CD4-positive, alpha-beta T cell treated with Interleukin-6 at 100 ng/mL for 8 hours (primary cell): ENCODE data around the gene TFF3.

Experiments
- DNase-seq: peaks from one replicate; pipeline ENCODE4 v3.0.0-alpha.2; 2020; ENCODE audit warnings: mixed read lengths, low spot score

TFF3 gene

GRCh38 chr21:42320791-42321190, 5.6 kb upstream of the TFF3 start:
- no peak for DNase-seq

- no peak for DNase-seq
Measured at GRCh38 chr21:42319851-42320572, 4.8 kb upstream of the TFF3 start.

GRCh38 chr21:42319376-42319775, 4.2 kb upstream of the TFF3 start:
- no peak for DNase-seq

GRCh38 chr21:42317826-42318746, 2.9 kb upstream of the TFF3 start:
- no peak for DNase-seq

- no peak for DNase-seq
Measured at GRCh38 chr21:42317341-42317741, 2.1 kb upstream of the TFF3 start.

GRCh38 chr21:42316891-42317290, 1.7 kb upstream of the TFF3 start:
- DNase-seq: no peak

GRCh38 chr21:42314616-42315295, 453 bp downstream of the TFF3 start:
- no peak for DNase-seq

- no peak for DNase-seq
Measured at GRCh38 chr21:42313501-42313969, 1.7 kb downstream of the TFF3 start.

- DNase-seq: no peak
Measured at GRCh38 chr21:42312626-42313104, 2.5 kb downstream of the TFF3 start.

- no peak for DNase-seq
Measured at GRCh38 chr21:42311816-42312625, 3.2 kb downstream of the TFF3 start.

GRCh38 chr21:42311160-42311559, 4.0 kb downstream of the TFF3 start:
- DNase-seq: no peak

- no peak for DNase-seq
Measured at GRCh38 chr21:42310411-42311001, 4.7 kb downstream of the TFF3 start.

GRCh38 chr21:42309753-42310213, 5.4 kb downstream of the TFF3 start:
- DNase-seq: peak; percentile 51

GRCh38 chr21:42308914-42309752, 6.1 kb downstream of the TFF3 start:
- no peak for DNase-seq

GRCh38 chr21:42308161-42308913, 6.9 kb downstream of the TFF3 start:
- DNase-seq: no peak

GRCh38 chr21:42307106-42307505, 8.1 kb downstream of the TFF3 start:
- DNase-seq: no peak

GRCh38 chr21:42306366-42307035, 8.7 kb downstream of the TFF3 start:
- DNase-seq: no peak

GRCh38 chr21:42305707-42306147, 9.5 kb downstream of the TFF3 start:
- no peak for DNase-seq
